ENCODE results near the gene SETMAR.
A peak's percentile ranks its signal among the peaks of the same experiment; 100 is the strongest.

DNA sequence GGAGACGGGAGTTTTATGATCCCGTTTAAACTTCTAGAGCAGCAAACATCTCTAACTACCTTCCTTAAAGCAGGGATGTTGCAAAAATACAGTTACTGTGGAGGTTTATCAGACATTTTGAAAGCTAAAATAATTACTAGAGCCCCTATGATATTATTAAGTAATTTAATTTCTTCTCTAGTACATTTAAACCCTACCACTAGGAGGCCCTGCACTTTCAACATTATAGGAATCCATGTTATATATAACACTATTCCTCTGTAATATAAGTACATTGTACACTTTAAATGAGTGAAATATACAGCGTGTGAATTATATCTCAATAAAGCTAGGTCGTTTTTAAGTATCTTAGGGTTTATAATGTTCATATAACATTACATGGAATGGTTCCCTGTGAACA, 11.5 kb downstream of the SETMAR start:
- TF ChIP-seq ZFX (IDR thresholded peaks at IDR 0.05) (no peak), POLR2A (IDR thresholded peaks at IDR 0.05; ENCODE audit: borderline replicate concordance, extremely low read depth, insufficient read depth, insufficient read length) (no peak), SP1 (IDR thresholded peaks at IDR 0.05; ENCODE audit: low read depth) (no peak)
- TF ChIP-seq, protein P1, sequence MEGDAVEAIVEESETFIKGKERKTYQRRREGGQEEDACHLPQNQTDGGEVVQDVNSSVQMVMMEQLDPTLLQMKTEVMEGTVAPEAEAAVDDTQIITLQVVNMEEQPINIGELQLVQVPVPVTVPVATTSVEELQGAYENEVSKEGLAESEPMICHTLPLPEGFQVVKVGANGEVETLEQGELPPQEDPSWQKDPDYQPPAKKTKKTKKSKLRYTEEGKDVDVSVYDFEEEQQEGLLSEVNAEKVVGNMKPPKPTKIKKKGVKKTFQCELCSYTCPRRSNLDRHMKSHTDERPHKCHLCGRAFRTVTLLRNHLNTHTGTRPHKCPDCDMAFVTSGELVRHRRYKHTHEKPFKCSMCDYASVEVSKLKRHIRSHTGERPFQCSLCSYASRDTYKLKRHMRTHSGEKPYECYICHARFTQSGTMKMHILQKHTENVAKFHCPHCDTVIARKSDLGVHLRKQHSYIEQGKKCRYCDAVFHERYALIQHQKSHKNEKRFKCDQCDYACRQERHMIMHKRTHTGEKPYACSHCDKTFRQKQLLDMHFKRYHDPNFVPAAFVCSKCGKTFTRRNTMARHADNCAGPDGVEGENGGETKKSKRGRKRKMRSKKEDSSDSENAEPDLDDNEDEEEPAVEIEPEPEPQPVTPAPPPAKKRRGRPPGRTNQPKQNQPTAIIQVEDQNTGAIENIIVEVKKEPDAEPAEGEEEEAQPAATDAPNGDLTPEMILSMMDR (IDR thresholded peaks at IDR 0.05 in 2 of 3, conservative IDR thresholded peaks at IDR 0.05 in 1 of 3; ENCODE audit: borderline replicate concordance in 1 of 3, insufficient read depth in 1 of 3, low read depth in 2 of 3, low read length in 2 of 3) = peak in 2 of 3 experiments; percentile 35 to 51; a peak in 5 of 6 replicates
